GM23248 (cell line): Measurements from ENCODE around the gene MLLT10. TPM values are rescaled to one million over a fixed set of nuclear protein-coding genes. Genes with fewer than 3 reads are reported as not detected.

Source experiments
- DNase-seq: peaks from one replicate; pipeline ENCODE4 v3.0.0-alpha.2; 2015
- H2AFZ ChIP-seq: fragments of 200-600 bp; sonication (generic); 2 replicates; pipeline ENCODE4 v1.6.1; 2016; ENCODE audit warnings: antibody characterized with exemption
- H3F3A ChIP-seq: fragments of 200-600 bp; sonication (generic); 2 replicates; pipeline ENCODE4 v1.6.1; 2016; ENCODE audit warnings: mild to moderate bottlenecking, antibody characterized with exemption, mixed run types; ENCODE audit not compliant: insufficient read depth
- H3K27ac ChIP-seq: fragments of 200-600 bp; sonication (generic); 2 replicates; pipeline ENCODE4 v1.5.1; 2016; ENCODE audit warnings: mild to moderate bottlenecking
- H3K27me3 ChIP-seq: fragments of 200-600 bp; sonication (generic); replicated peaks from 2 replicates; pipeline ENCODE4 v1.6.1; 2016; ENCODE audit warnings: mild to moderate bottlenecking; ENCODE audit not compliant: insufficient read depth
- H3K36me3 ChIP-seq: fragments of 200-600 bp; sonication (generic); 2 replicates; pipeline ENCODE4 v1.6.1; 2016; ENCODE audit warnings: low read depth, mild to moderate bottlenecking
- H3K4me1 ChIP-seq: fragments of 200-600 bp; sonication (generic); 2 replicates; pipeline ENCODE4 v1.6.1; 2016; ENCODE audit warnings: mild to moderate bottlenecking; ENCODE audit not compliant: insufficient read depth
- H3K4me2 ChIP-seq: fragments of 200-600 bp; sonication (generic); one replicate; pipeline ENCODE4 v1.6.1; 2016; ENCODE audit warnings: mild to moderate bottlenecking; ENCODE audit not compliant: unreplicated experiment
- H3K4me3 ChIP-seq: fragments of 200-600 bp; sonication (generic); 2 replicates; pipeline ENCODE4 v1.5.1; 2016; ENCODE audit warnings: mild to moderate bottlenecking
- H3K79me2 ChIP-seq: fragments of 200-600 bp; sonication (generic); 2 replicates; pipeline ENCODE4 v1.6.1; 2016; ENCODE audit warnings: mild to moderate bottlenecking; ENCODE audit not compliant: insufficient read depth
- H3K9ac ChIP-seq: fragments of 200-600 bp; sonication (generic); 2 replicates; pipeline ENCODE4 v1.6.1; 2016; ENCODE audit warnings: mild to moderate bottlenecking
- H3K9me2 ChIP-seq: fragments of 200-600 bp; sonication (generic); 2 replicates; pipeline ENCODE4 v1.6.1; 2016; ENCODE audit warnings: mixed run types, mild to moderate bottlenecking, moderate library complexity; ENCODE audit not compliant: insufficient read depth
- H3K9me3 ChIP-seq: fragments of 200-600 bp; sonication (generic); one replicate; pipeline ENCODE4 v1.6.1; 2017; ENCODE audit warnings: low read depth
- H4K20me1 ChIP-seq: fragments of 200-600 bp; sonication (generic); 2 replicates; pipeline ENCODE4 v1.6.0; 2016; ENCODE audit not compliant: insufficient read depth
- EZH2 ChIP-seq: fragments of 200-600 bp; sonication (generic); IDR thresholded peaks from 2 replicates; pipeline ENCODE4 v1.6.1; 2018; ENCODE audit warnings: antibody characterized with exemption, mild to moderate bottlenecking; ENCODE audit not compliant: insufficient read depth, poor library complexity, severe bottlenecking
- EZH2phosphoT487 ChIP-seq: fragments of 200-600 bp; sonication (generic); IDR thresholded peaks from 2 replicates; pipeline ENCODE4 v1.6.1; 2018; ENCODE audit warnings: antibody characterized with exemption, moderate library complexity, mild to moderate bottlenecking, low read depth; ENCODE audit not compliant: insufficient read depth
- WGBS, 2 experiments: methylation state at CpG; one replicate each; pipeline ENCODE4 v1.1.6; 2015 to 2017; ENCODE audit warnings: low lambda C conversion rate in 2 of 2, low coverage in 1 of 2; ENCODE audit errors: missing lambda C conversion rate in 2 of 2; 5-methylcytosine and 5-hydroxymethylcytosine counted together
- in situ Hi-C: fragments of 300-500 bp; cut with MboI; formaldehyde crosslinking; loops from 2 replicates; pipeline ENCODE4 v1.15.0; 2020
- polyA plus RNA-seq: library from polyadenylated mRNA; unstranded; fragments of >200 nt; fragmentation: Nextera tagmentation; extraction: Ambion mirVana; gene quantifications from 2 replicates; pipeline ENCODE4 v1.2.1, GENCODE V29; 2016
- total RNA-seq: library from RNA; depleted of rRNA; stranded (reverse); fragments of >200 nt; shearing (Covaris generic); gene quantifications from 2 replicates; pipeline ENCODE4 v1.2.3, GENCODE V29; 2014

Gene MLLT10
- total and polyA plus RNA-seq, 2 experiments from 2014 or later: 8.9 to 19.8 TPM

- H3K4me1 ChIP-seq: 0 out of 2 replicates have a peak, but pooled peaks cover 5% of the 10 kb centered on the region
- H3K27ac ChIP-seq: no peak overlapping the region
- no peak overlapping the region for H3K4me2 ChIP-seq
- no peak overlapping the region for H3K9ac ChIP-seq
- H3F3A ChIP-seq: no peaks in the 10 kb centered on the region
- no peaks in the 10 kb centered on the region for H3K9me3 ChIP-seq
- H3K27me3 ChIP-seq: no peaks in the 10 kb centered on the region
- in situ Hi-C loops: no loop called here
- no peak overlapping the region for H3K4me3 ChIP-seq
- TF ChIP-seq EZH2phosphoT487: no peak
- DNase-seq: peak; percentile 4
- WGBS, 2 experiments: 82 to 86% methylated on average over 5 of the region's 5 CpGs
- peaks cover 100% of the 10 kb centered on the region for H3K79me2 ChIP-seq
- H2AFZ ChIP-seq: no peak overlapping the region
- peaks cover 10% of the 10 kb centered on the region; the same call in 1 of the 2 replicates for H3K36me3 ChIP-seq
- H4K20me1 ChIP-seq: no peaks in the 10 kb centered on the region
- no peaks in the 10 kb centered on the region for H3K9me2 ChIP-seq
Observed at GRCh38 chr10:21649454-21649872, 115.4 kb downstream of the MLLT10 start.

- DNase-seq: no peak
- no peaks in the 10 kb centered on the region for H3K9me3 ChIP-seq
- H4K20me1 ChIP-seq: 0 out of 2 replicates have a peak, but pooled peaks cover 4% of the 10 kb centered on the region
- H3K27me3 ChIP-seq: no peaks in the 10 kb centered on the region
- no peaks in the 10 kb centered on the region for H3F3A ChIP-seq
- H3K4me2 ChIP-seq: no peak overlapping the region
- H3K27ac ChIP-seq: no peak overlapping the region
- TF ChIP-seq EZH2phosphoT487 (no peak), EZH2 (no peak)
- in situ Hi-C loops: no loop called here
- H3K79me2 ChIP-seq: peaks cover 100% of the 10 kb centered on the region
- no peak overlapping the region for H2AFZ ChIP-seq
- H3K9ac ChIP-seq: no peak overlapping the region
- 61 to 63% methylated on average over 2 of the region's 2 CpGs for WGBS, 2 experiments
- 0 out of 2 replicates have a peak, but pooled peaks cover 5% of the 10 kb centered on the region for H3K4me1 ChIP-seq
- H3K9me2 ChIP-seq: no peaks in the 10 kb centered on the region
- no peak overlapping the region for H3K4me3 ChIP-seq
- H3K36me3 ChIP-seq: peaks cover 10% of the 10 kb centered on the region; the same call in 1 of the 2 replicates
Observed at GRCh38 chr10:21650353-21650752, 116.3 kb downstream of the MLLT10 start.

GRCh38 chr10:21655236-21655635, 121.2 kb downstream of the MLLT10 start:
- H4K20me1 ChIP-seq: 0 out of 2 replicates have a peak, but pooled peaks cover 4% of the 10 kb centered on the region
- peaks cover 100% of the 10 kb centered on the region for H3K79me2 ChIP-seq

GRCh38 chr10:21655687-21656086, 121.7 kb downstream of the MLLT10 start:
- Histone ChIP-seq H3K4me1 (no peaks in the 10 kb centered on the region), H3K9ac (no peak overlapping the region), H3K36me3 (peaks cover 4% of the 10 kb centered on the region; the same call in 1 of the 2 replicates), H3K9me2 (no peaks in the 10 kb centered on the region), H3K79me2 (peaks cover 100% of the 10 kb centered on the region), H3K27ac (no peak overlapping the region), H3K9me3 (no peaks in the 10 kb centered on the region), H3F3A (no peaks in the 10 kb centered on the region), H4K20me1 (0 out of 2 replicates have a peak, but pooled peaks cover 4% of the 10 kb centered on the region), H2AFZ (no peak overlapping the region), H3K4me2 (no peak overlapping the region), H3K27me3 (no peaks in the 10 kb centered on the region), H3K4me3 (no peak overlapping the region)
- TF ChIP-seq EZH2phosphoT487 (no peak), EZH2 (no peak)
- DNase-seq: no peak
- in situ Hi-C loops: no loop called here
- 97% methylated on average over 5 of the region's 5 CpGs for WGBS, 2 experiments

More at GRCh38 chr10:21655236-21655635, 121.2 kb downstream of the MLLT10 start:
- in situ Hi-C loops: no loop called here
- no peak for DNase-seq
- no peak for TF ChIP-seq EZH2phosphoT487
- no peak for TF ChIP-seq EZH2
- no peak overlapping the region for H2AFZ ChIP-seq
- WGBS, 2 experiments: 66 to 77% methylated on average over 3 of the region's 3 CpGs
- no peak overlapping the region for H3K9ac ChIP-seq
- no peaks in the 10 kb centered on the region for H3K27me3 ChIP-seq
- no peaks in the 10 kb centered on the region for H3K9me2 ChIP-seq
- no peak overlapping the region for H3K4me2 ChIP-seq
- no peak overlapping the region for H3K4me3 ChIP-seq
- no peak overlapping the region for H3K27ac ChIP-seq
- H3K4me1 ChIP-seq: no peaks in the 10 kb centered on the region
- H3F3A ChIP-seq: no peaks in the 10 kb centered on the region
- no peaks in the 10 kb centered on the region for H3K9me3 ChIP-seq
- peaks cover 4% of the 10 kb centered on the region; the same call in 1 of the 2 replicates for H3K36me3 ChIP-seq

- H4K20me1 ChIP-seq: no peaks in the 10 kb centered on the region
- no peak for TF ChIP-seq EZH2phosphoT487
- no peak for TF ChIP-seq EZH2
- no peaks in the 10 kb centered on the region for H3K4me1 ChIP-seq
- no peak overlapping the region for H3K9ac ChIP-seq
- DNase-seq: no peak
- 27 to 33% methylated on average over 1 of the region's 1 CpG for WGBS, 2 experiments
- H3K27ac ChIP-seq: no peak overlapping the region
- no peak overlapping the region for H2AFZ ChIP-seq
- no peaks in the 10 kb centered on the region for H3K9me2 ChIP-seq
- no peaks in the 10 kb centered on the region for H3K9me3 ChIP-seq
- no peak overlapping the region for H3K4me3 ChIP-seq
- no peaks in the 10 kb centered on the region; the same call in 1 of the 2 replicates for H3K36me3 ChIP-seq
- no peaks in the 10 kb centered on the region for H3K27me3 ChIP-seq
- H3K79me2 ChIP-seq: peaks cover 100% of the 10 kb centered on the region
- in situ Hi-C loops: no loop called here
- no peak overlapping the region for H3K4me2 ChIP-seq
- H3F3A ChIP-seq: no peaks in the 10 kb centered on the region
Observed at GRCh38 chr10:21661087-21661486, 127.1 kb downstream of the MLLT10 start.
